Activated CD4-positive, alpha-beta memory T cell treated with anti-CD3 and anti-CD28 coated beads for 36 hours (primary cell): Measurements from ENCODE around the gene FOXL1. TPM values are rescaled to one million over a fixed set of nuclear protein-coding genes. Genes with fewer than 3 reads are reported as not detected.

Experiments used
- CTCF ChIA-PET: fragments of 350-600 bp; sonication (Branson Sonifier 250); formaldehyde crosslinking; loops from one replicate; lab custom pipeline; 2021; ENCODE audit warnings: antibody characterized with exemption, inconsistent platforms; lab: Charles Lee
- POLR2A ChIA-PET: fragments of 350-600 bp; sonication (Branson Sonifier 250); formaldehyde crosslinking; loops from one replicate; lab custom pipeline; 2021; ENCODE audit warnings: antibody characterized with exemption; lab: Charles Lee
- DNase-seq: peaks from one replicate; pipeline ENCODE4 v3.0.0-alpha.2; 2020
- H3K27ac Mint-ChIP-seq: one replicate; pipeline ENCODE4 v1.8.0; 2021; ENCODE audit warnings: mixed read lengths
- H3K27me3 Mint-ChIP-seq: one replicate; pipeline ENCODE4 v1.8.0; 2021; ENCODE audit warnings: mixed read lengths
- H3K36me3 Mint-ChIP-seq: one replicate; pipeline ENCODE4 v1.8.0; 2021; ENCODE audit warnings: mixed read lengths
- H3K4me1 Mint-ChIP-seq: one replicate; pipeline ENCODE4 v1.8.0; 2021; ENCODE audit warnings: low read depth, mixed read lengths
- H3K4me3 Mint-ChIP-seq: one replicate; pipeline ENCODE4 v1.8.0; 2021; ENCODE audit warnings: mild to moderate bottlenecking, mixed read lengths
- H3K9me3 Mint-ChIP-seq: one replicate; pipeline ENCODE4 v1.8.0; 2021; ENCODE audit warnings: mixed read lengths
- intact Hi-C: fragments of 100-400 bp; cut with micrococcal nuclease; formaldehyde crosslinking; loops from one replicate; pipeline ENCODE4 v1.15.1; 2023
- total RNA-seq, 2 experiments: library from RNA; stranded (reverse); gene quantifications; one replicate each; pipeline ENCODE4 v1.2.3, GENCODE V29; 2021

The FOXL1 gene
- total RNA-seq, 2 experiments from 2014 or later = not detected

- H3K9me3 Mint-ChIP-seq = no peaks in the 10 kb centered on the region
- H3K27me3 Mint-ChIP-seq = peaks cover 52% of the 10 kb centered on the region
- peaks cover 11% of the 10 kb centered on the region for H3K4me1 Mint-ChIP-seq
- no peak overlapping the region for H3K4me3 Mint-ChIP-seq
- no peak overlapping the region for H3K27ac Mint-ChIP-seq
- no peak for DNase-seq
- POLR2A ChIA-PET = no interaction called here
- CTCF ChIA-PET = interaction anchor here (0.8 to 4.4 kb wide), 13 partner anchors 11 to 1071 kb away, joined by 3 to 48 read pairs (median 4); no protein-coding TSS in a partner anchor
- intact Hi-C loops = loop anchor here (2.0 to 10.0 kb wide), 3 partner anchors 58 to 1070 kb away; no protein-coding TSS in a partner anchor
- H3K36me3 Mint-ChIP-seq = no peaks in the 10 kb centered on the region
Measured at GRCh38 chr16:86565181-86565631, 13.1 kb upstream of the FOXL1 start.

GRCh38 chr16:86565644-86566511, 12.5 kb upstream of the FOXL1 start:
- Mint-ChIP-seq H3K27ac (no peak overlapping the region), H3K4me3 (no peak overlapping the region), H3K27me3 (peaks cover 56% of the 10 kb centered on the region), H3K4me1 (peaks cover 11% of the 10 kb centered on the region), H3K36me3 (no peaks in the 10 kb centered on the region), H3K9me3 (no peaks in the 10 kb centered on the region)
- POLR2A ChIA-PET = no interaction called here
- intact Hi-C loops = loop anchor here (2.0 to 10.0 kb wide), 3 partner anchors 59 to 1069 kb away; no protein-coding TSS in a partner anchor
- DNase-seq = no peak
- CTCF ChIA-PET = interaction anchor here (1.0 kb wide), 1 partner anchor 496 kb away, joined by 3 read pairs; no protein-coding TSS in a partner anchor

GRCh38 chr16:86566601-86566965, 11.8 kb upstream of the FOXL1 start, which contains the start of gene FOXC2:
Gene FOXC2, plus strand, starts transcription at chr16:86566829. Its CDS starts 507 bp downstream, at chr16:86567336.
- Mint-ChIP-seq H3K4me3 (no peak within 1 kb of the TSS), H3K4me1 (peaks cover 11% of the 10 kb centered on the region), H3K36me3 (no peaks in the 10 kb centered on the region), H3K27me3 (peaks cover 59% of the 10 kb centered on the region), H3K27ac (no peak within 1 kb of the TSS), H3K9me3 (no peaks in the 10 kb centered on the region)
- ChIA-PET POLR2A (no interaction called here), CTCF (no interaction called here)
- peak; percentile 58 for DNase-seq
- intact Hi-C loops = loop anchor here (5.0 to 10.0 kb wide), 2 partner anchors 59 to 1068 kb away; no protein-coding TSS in a partner anchor

DNA sequence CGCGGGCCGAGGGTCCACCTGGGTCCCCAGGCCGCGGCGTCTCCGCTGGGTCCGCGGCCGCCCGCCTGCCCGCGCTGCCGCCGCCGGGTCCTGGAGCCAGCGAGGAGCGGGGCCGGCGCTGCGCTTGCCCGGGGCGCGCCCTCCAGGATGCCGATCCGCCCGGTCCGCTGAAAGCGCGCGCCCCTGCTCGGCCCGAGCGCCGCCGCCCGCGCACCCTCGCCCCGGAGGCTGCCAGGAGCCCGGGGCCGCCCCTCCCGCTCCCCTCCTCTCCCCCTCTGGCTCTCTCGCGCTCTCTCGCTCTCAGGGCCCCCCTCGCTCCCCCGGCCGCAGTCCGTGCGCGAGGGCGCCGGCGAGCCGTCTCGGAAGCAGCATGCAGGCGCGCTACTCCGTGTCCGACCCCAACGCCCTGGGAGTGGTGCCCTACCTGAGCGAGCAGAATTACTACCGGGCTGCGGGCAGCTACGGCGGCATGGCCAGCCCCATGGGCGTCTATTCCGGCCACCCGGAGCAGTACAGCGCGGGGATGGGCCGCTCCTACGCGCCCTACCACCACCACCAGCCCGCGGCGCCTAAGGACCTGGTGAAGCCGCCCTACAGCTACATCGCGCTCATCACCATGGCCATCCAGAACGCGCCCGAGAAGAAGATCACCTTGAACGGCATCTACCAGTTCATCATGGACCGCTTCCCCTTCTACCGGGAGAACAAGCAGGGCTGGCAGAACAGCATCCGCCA, 11.2 kb upstream of the FOXL1 start:
- Mint-ChIP-seq H3K36me3 (no peaks in the 10 kb centered on the region), H3K27ac (no peak overlapping the region), H3K4me3 (no peak overlapping the region), H3K4me1 (peaks cover 11% of the 10 kb centered on the region), H3K27me3 (peaks cover 61% of the 10 kb centered on the region), H3K9me3 (no peaks in the 10 kb centered on the region)
- intact Hi-C loops = loop anchor here (5.0 to 10.0 kb wide), 2 partner anchors 60 to 1068 kb away; no protein-coding TSS in a partner anchor
- no peak for DNase-seq
- POLR2A ChIA-PET = no interaction called here
- CTCF ChIA-PET = no interaction called here

GRCh38 chr16:86567701-86568581, 10.4 kb upstream of the FOXL1 start:
- Mint-ChIP-seq H3K36me3 (no peaks in the 10 kb centered on the region), H3K9me3 (no peaks in the 10 kb centered on the region), H3K27me3 (peaks cover 65% of the 10 kb centered on the region), H3K4me1 (peaks cover 11% of the 10 kb centered on the region), H3K4me3 (no peak overlapping the region), H3K27ac (no peak overlapping the region)
- POLR2A ChIA-PET = no interaction called here
- intact Hi-C loops = loop anchor here (5.0 to 10.0 kb wide), 2 partner anchors 61 to 1067 kb away; no protein-coding TSS in a partner anchor
- DNase-seq = no peak
- CTCF ChIA-PET = no interaction called here

DNA sequence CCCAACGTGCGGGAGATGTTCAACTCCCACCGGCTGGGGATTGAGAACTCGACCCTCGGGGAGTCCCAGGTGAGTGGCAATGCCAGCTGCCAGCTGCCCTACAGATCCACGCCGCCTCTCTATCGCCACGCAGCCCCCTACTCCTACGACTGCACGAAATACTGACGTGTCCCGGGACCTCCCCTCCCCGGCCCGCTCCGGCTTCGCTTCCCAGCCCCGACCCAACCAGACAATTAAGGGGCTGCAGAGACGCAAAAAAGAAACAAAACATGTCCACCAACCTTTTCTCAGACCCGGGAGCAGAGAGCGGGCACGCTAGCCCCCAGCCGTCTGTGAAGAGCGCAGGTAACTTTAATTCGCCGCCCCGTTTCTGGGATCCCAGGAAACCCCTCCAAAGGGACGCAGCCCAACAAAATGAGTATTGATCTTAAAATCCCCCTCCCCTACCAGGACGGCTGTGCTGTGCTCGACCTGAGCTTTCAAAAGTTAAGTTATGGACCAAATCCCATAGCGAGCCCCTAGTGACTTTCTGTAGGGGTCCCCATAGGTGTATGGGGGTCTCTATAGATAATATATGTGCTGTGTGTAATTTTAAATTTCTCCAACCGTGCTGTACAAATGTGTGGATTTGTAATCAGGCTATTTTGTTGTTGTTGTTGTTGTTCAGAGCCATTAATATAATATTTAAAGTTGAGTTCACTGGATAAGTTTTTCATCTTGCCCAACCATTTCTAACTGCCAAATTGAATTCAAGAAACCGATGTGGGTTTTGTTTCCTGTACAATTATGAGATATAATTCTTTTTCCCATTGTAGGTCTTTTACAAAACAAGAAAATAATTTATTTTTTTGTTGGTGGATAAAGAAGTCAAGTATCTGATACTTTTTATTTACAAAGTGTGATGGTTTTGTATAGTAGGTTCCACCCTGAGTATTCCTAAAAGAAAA, 9.4 kb upstream of the FOXL1 start:
- intact Hi-C loops = loop anchor here (5.0 to 10.0 kb wide), 2 partner anchors 62 to 1066 kb away; no protein-coding TSS in a partner anchor
- H3K36me3 Mint-ChIP-seq = no peaks in the 10 kb centered on the region
- H3K27ac Mint-ChIP-seq = no peak overlapping the region
- H3K9me3 Mint-ChIP-seq = no peaks in the 10 kb centered on the region
- no peak for DNase-seq
- peaks cover 5% of the 10 kb centered on the region for H3K4me1 Mint-ChIP-seq
- peaks cover 65% of the 10 kb centered on the region for H3K27me3 Mint-ChIP-seq
- H3K4me3 Mint-ChIP-seq = no peak overlapping the region
- ChIA-PET POLR2A (no interaction called here), CTCF (no interaction called here)

DNA sequence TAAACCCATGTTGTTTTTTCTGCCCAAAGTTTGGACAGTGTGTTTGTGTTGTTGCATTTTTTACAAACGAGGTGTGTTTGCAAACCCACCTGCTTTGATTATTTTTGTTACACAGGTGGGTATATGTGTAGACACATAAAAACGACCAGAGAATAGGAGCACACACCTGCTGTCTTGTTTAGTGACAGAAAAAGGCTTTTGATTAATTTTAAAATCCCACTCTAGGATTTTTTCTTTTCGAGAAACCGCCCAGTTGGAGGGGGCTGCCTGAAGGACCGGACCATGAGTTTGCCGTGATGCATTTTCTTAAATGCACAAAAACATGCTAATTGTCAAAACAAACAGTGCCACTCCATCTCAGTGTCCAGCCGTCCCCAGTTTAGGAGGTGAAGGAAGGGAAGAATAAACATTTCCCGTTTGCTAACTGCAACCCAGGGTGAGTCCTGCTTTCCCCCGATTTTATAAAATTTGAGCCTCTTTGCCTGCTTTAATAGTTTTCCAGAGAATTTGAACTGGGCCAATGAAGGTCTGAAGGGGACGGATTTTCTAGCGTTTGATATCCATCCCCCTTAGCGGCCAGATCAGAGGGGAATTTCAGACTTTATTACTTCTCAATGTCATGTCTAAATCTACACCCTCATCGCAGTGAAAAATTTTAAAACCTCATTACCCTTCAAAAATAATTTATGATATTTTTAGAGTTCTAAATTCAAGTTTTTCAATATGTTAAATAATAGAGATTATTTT, 8.5 kb upstream of the FOXL1 start:
- ChIA-PET POLR2A (no interaction called here), CTCF (interaction anchor here (1.1 to 1.4 kb wide), 2 partner anchors 8 to 304 kb away, joined by 3 to 4 read pairs; no protein-coding TSS in a partner anchor)
- no peak for DNase-seq
- peaks cover 3% of the 10 kb centered on the region for H3K4me1 Mint-ChIP-seq
- no peak overlapping the region for H3K4me3 Mint-ChIP-seq
- H3K9me3 Mint-ChIP-seq = no peaks in the 10 kb centered on the region
- no peak overlapping the region for H3K27ac Mint-ChIP-seq
- H3K36me3 Mint-ChIP-seq = no peaks in the 10 kb centered on the region
- intact Hi-C loops = loop anchor here (5.0 to 10.0 kb wide), 2 partner anchors 63 to 1065 kb away; no protein-coding TSS in a partner anchor
- H3K27me3 Mint-ChIP-seq = peaks cover 64% of the 10 kb centered on the region

- Mint-ChIP-seq H3K27me3 (peaks cover 57% of the 10 kb centered on the region), H3K9me3 (no peaks in the 10 kb centered on the region), H3K4me3 (no peak overlapping the region), H3K36me3 (no peaks in the 10 kb centered on the region), H3K27ac (no peak overlapping the region), H3K4me1 (peaks cover 3% of the 10 kb centered on the region)
- intact Hi-C loops = no loop called here
- no peak for DNase-seq
- POLR2A ChIA-PET = no interaction called here
- CTCF ChIA-PET = interaction anchor here (0.6 to 1.4 kb wide), 4 partner anchors 9 to 491 kb away, joined by 3 to 4 read pairs (median 3); no protein-coding TSS in a partner anchor
Measured at GRCh38 chr16:86570558-86571529, 7.5 kb upstream of the FOXL1 start.

DNA sequence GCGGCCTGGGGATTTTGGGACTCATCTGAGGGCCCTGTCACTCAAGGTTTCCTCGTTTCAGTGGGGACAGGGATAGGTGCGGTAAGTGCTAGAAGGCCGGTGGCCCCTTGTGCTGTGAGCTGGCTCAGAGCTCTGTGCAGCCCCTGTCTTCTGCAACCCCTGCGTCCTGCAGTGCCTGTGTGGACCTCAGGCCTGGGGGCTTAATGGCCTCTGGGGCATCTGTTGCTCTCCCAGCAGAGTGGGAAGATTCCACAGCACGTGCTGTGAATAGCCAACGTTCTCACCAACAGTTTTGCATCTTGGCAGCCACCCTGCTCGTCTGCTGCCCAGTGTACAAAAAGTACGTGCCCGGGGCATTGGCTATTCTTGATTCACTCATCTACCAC, 6.8 kb upstream of the FOXL1 start:
- intact Hi-C loops = no loop called here
- no peaks in the 10 kb centered on the region for H3K9me3 Mint-ChIP-seq
- POLR2A ChIA-PET = no interaction called here

More for the DNA sequence above, 6.8 kb upstream of the FOXL1 start:
- no peak overlapping the region for H3K4me3 Mint-ChIP-seq
- H3K27ac Mint-ChIP-seq = no peak overlapping the region
- DNase-seq = no peak
- H3K36me3 Mint-ChIP-seq = no peaks in the 10 kb centered on the region
- H3K27me3 Mint-ChIP-seq = peaks cover 59% of the 10 kb centered on the region
- peaks cover 8% of the 10 kb centered on the region for H3K4me1 Mint-ChIP-seq
- CTCF ChIA-PET = interaction anchor here (1.0 to 1.4 kb wide), 2 partner anchors 302 to 491 kb away, joined by 3 to 4 read pairs; no protein-coding TSS in a partner anchor
